Neural progenitor cell (in vitro differentiated cells): ENCODE data around the gene PTPN4.

Experiments
- CTCF ChIP-seq: fragments of 200-600 bp; sonication (generic); IDR thresholded peaks from 2 replicates; pipeline ENCODE4 v1.5.1; 2017; ENCODE audit warnings: antibody characterized with exemption, mild to moderate bottlenecking
- EZH2 ChIP-seq: fragments of 200-600 bp; sonication (generic); IDR thresholded peaks from 2 replicates; pipeline ENCODE4 v1.6.1; 2017; ENCODE audit warnings: antibody characterized with exemption, mild to moderate bottlenecking, moderate library complexity

GRCh38 chr2:119937680-119938079 is 178.0 kb downstream of the PTPN4 start:
- TF ChIP-seq CTCF = no peak
- TF ChIP-seq EZH2 = no peak
